H1 (cell line): ENCODE measurements around the gene NFAM1. TPM values are rescaled to one million over a fixed set of nuclear protein-coding genes. Genes with fewer than 3 reads are reported as not detected.

Experiments
- CTCF ChIA-PET: fragments of 300-600 bp; sonication (Branson Sonifier 250); formaldehyde crosslinking; loops from one replicate; lab custom pipeline; 2021; ENCODE audit not compliant: partially characterized antibody; lab: Charles Lee
- POLR2A ChIA-PET: fragments of 300-600 bp; sonication (Branson Sonifier 250); formaldehyde crosslinking; loops from one replicate; lab custom pipeline; 2021; ENCODE audit warnings: inconsistent platforms; ENCODE audit not compliant: partially characterized antibody; lab: Charles Lee
- DNase-seq, 2 experiments: peaks; one replicate each; pipeline versions ENCODE4 v3.0.0 to v3.0.0-alpha.2; 2010 to 2022; ENCODE audit warnings: low spot score in 2 of 2, low read depth in 1 of 2, mixed read lengths in 1 of 2
- FAIRE-seq: peaks from 2 replicates; lab custom pipeline; 2011; peaks lifted over from hg19 to GRCh38; lab: Jason Lieb, UNC
- H2AFZ ChIP-seq: 2 replicates; pipeline ENCODE4 v1.8.1; 2012; ENCODE audit warnings: low read length, inconsistent platforms
- H2AK5ac ChIP-seq: 2 replicates; pipeline ENCODE4 v1.6.1; 2013; ENCODE audit warnings: low read depth, low read length
- H2BK120ac ChIP-seq: replicated peaks from 2 replicates; pipeline ENCODE3; 2013; ENCODE audit warnings: low read depth, low read length, inconsistent platforms
- H2BK12ac ChIP-seq: 2 replicates; pipeline ENCODE4 v1.6.1; 2013; ENCODE audit warnings: low read depth, low read length
- H2BK15ac ChIP-seq: 2 replicates; pipeline ENCODE4 v1.6.1; 2013; ENCODE audit warnings: low read length
- H2BK20ac ChIP-seq: 2 replicates; pipeline ENCODE4 v1.6.1; 2013; ENCODE audit warnings: low read length
- H2BK5ac ChIP-seq: 2 replicates; pipeline ENCODE4 v1.6.1; 2013; ENCODE audit warnings: low read depth, low read length
- H3K14ac ChIP-seq: 2 replicates; pipeline ENCODE4 v1.6.1; 2013; ENCODE audit warnings: inconsistent platforms; ENCODE audit not compliant: insufficient read length
- H3K18ac ChIP-seq: 2 replicates; pipeline ENCODE4 v1.6.1; 2013; ENCODE audit warnings: low read length; ENCODE audit errors: extremely low read depth
- H3K23ac ChIP-seq: 2 replicates; pipeline ENCODE4 v1.6.1; 2013; ENCODE audit warnings: inconsistent platforms; ENCODE audit not compliant: insufficient read length
- H3K23me2 ChIP-seq: 2 replicates; pipeline ENCODE4 v1.6.1; 2013; ENCODE audit warnings: low read depth, low read length
- H3K27ac ChIP-seq: 2 replicates; pipeline ENCODE4 v1.6.1; 2011; ENCODE audit warnings: low read depth, low read length, inconsistent platforms
- H3K27me3 ChIP-seq, 4 experiments: replicated peaks in 1 of 4; 1 replicate in 1 of 4; 2 replicates in 3 of 4; pipeline versions ENCODE4 v1.6.1 to v1.8.1; 2011 to 2013; ENCODE audit warnings: low read length in 3 of 4, mild to moderate bottlenecking in 3 of 4, inconsistent platforms in 2 of 4, mixed read lengths in 2 of 4, moderate library complexity in 1 of 4; ENCODE audit not compliant: control insufficient read depth in 3 of 4, insufficient read depth in 3 of 4; ENCODE audit errors: extremely low read depth in 1 of 4
- H3K36me3 ChIP-seq, 4 experiments: 2 replicates each; pipeline versions ENCODE4 v1.6.1 to v1.8.1; 2011 to 2013; ENCODE audit warnings: mild to moderate bottlenecking in 4 of 4, low read length in 3 of 4, moderate library complexity in 2 of 4, control low read depth in 1 of 4, inconsistent platforms in 1 of 4; ENCODE audit not compliant: insufficient read depth in 4 of 4, control insufficient read depth in 2 of 4
- H3K4ac ChIP-seq: replicated peaks from 2 replicates; pipeline ENCODE3; 2013; ENCODE audit warnings: low read length, low read depth, mixed read lengths, inconsistent platforms; ENCODE audit not compliant: insufficient read length
- H3K4me1 ChIP-seq, 4 experiments: replicated peaks in 1 of 4; 1 replicate in 1 of 4; 2 replicates in 3 of 4; pipeline versions ENCODE4 v1.6.1 to v1.8.1; 2011 to 2013; ENCODE audit warnings: low read length in 3 of 4, inconsistent platforms in 2 of 4, mixed read lengths in 1 of 4; ENCODE audit not compliant: insufficient read depth in 4 of 4, control insufficient read depth in 3 of 4
- H3K4me2 ChIP-seq, 2 experiments: 2 replicates each; pipeline versions ENCODE4 v1.6.1 to v1.8.1; 2011 to 2013; ENCODE audit warnings: low read depth in 2 of 2, low read length in 2 of 2, control low read depth in 1 of 2, inconsistent platforms in 1 of 2, mild to moderate bottlenecking in 1 of 2; ENCODE audit not compliant: insufficient read depth in 1 of 2
- H3K4me3 ChIP-seq, 4 experiments: fragments of 200-600, 300-600 bp in 1 of 4; sonication (generic), shearing (Covaris generic), sonication (Bioruptor Twin) in 1 of 4; 2 replicates each; pipeline versions ENCODE4 v1.5.1 to v1.8.1; 2011 to 2016; ENCODE audit warnings: low read length in 4 of 4, low read depth in 3 of 4, control low read depth in 2 of 4, inconsistent platforms in 2 of 4, mild to moderate bottlenecking in 2 of 4, mixed read lengths in 1 of 4, moderate library complexity in 1 of 4; ENCODE audit not compliant: insufficient read depth in 2 of 4; ENCODE audit errors: extremely low read depth in 1 of 4
- H3K56ac ChIP-seq: replicated peaks from 2 replicates; pipeline ENCODE3; 2013; ENCODE audit warnings: low read depth, mild to moderate bottlenecking, mixed read lengths, low read length, inconsistent platforms; ENCODE audit not compliant: insufficient read length
- H3K79me1 ChIP-seq: 2 replicates; pipeline ENCODE4 v1.6.1; 2013; ENCODE audit warnings: low read depth, low read length, control low read depth
- H3K79me2 ChIP-seq, 2 experiments: 2 replicates each; pipeline versions ENCODE4 v1.6.1 to v1.8.1; 2012 to 2013; ENCODE audit warnings: low read length in 2 of 2, mild to moderate bottlenecking in 2 of 2, inconsistent platforms in 1 of 2; ENCODE audit not compliant: insufficient read depth in 2 of 2, control insufficient read depth in 1 of 2
- H3K9ac ChIP-seq, 4 experiments: replicated peaks in 1 of 4; 1 replicate in 1 of 4; 2 replicates in 3 of 4; pipeline versions ENCODE4 v1.6.1 to v1.8.1; 2011 to 2013; ENCODE audit warnings: low read depth in 3 of 4, low read length in 3 of 4, control low read depth in 2 of 4, mild to moderate bottlenecking in 2 of 4, moderate library complexity in 2 of 4, inconsistent platforms in 1 of 4; ENCODE audit errors: extremely low read depth in 1 of 4
- H3K9me3 ChIP-seq, 2 experiments: 2 replicates each; pipeline versions ENCODE4 v1.6.1 to v1.8.1; 2012 to 2013; ENCODE audit warnings: mild to moderate bottlenecking in 2 of 2, moderate library complexity in 2 of 2, control low read depth in 1 of 2, inconsistent platforms in 1 of 2, low read depth in 1 of 2, low read length in 1 of 2, mixed read lengths in 1 of 2; ENCODE audit not compliant: insufficient read depth in 2 of 2
- H4K20me1 ChIP-seq, 2 experiments: replicated peaks in 1 of 2; 2 replicates each; pipeline versions ENCODE3 to v1.8.1; 2011 to 2013; ENCODE audit warnings: inconsistent platforms in 2 of 2, low read length in 2 of 2, mild to moderate bottlenecking in 1 of 2; ENCODE audit not compliant: insufficient read depth in 2 of 2, control insufficient read depth in 1 of 2
- H4K5ac ChIP-seq: 2 replicates; pipeline ENCODE4 v1.6.1; 2013; ENCODE audit warnings: low read length, low read depth, mixed read lengths, inconsistent platforms; ENCODE audit not compliant: insufficient read length
- H4K8ac ChIP-seq: 2 replicates; pipeline ENCODE4 v1.8.0; 2013; ENCODE audit warnings: mild to moderate bottlenecking, moderate library complexity, low read length, inconsistent platforms; ENCODE audit not compliant: insufficient read depth; ENCODE audit errors: extremely low read depth
- H4K91ac ChIP-seq: replicated peaks from 2 replicates; pipeline ENCODE3; 2013; ENCODE audit warnings: low read length, mixed read lengths, inconsistent platforms; ENCODE audit not compliant: insufficient read length
- CBX5 ChIP-seq: fragments of 300-800, 300-1000 bp; sonication (generic); IDR thresholded peaks from 2 replicates; pipeline ENCODE4 v1.7.1; 2016; ENCODE audit warnings: antibody characterized with exemption, low read length, low read depth
- CREB1 ChIP-seq: IDR thresholded peaks from 2 replicates; pipeline ENCODE4 v1.6.1; 2012; ENCODE audit warnings: inconsistent platforms
- JUND ChIP-seq: IDR thresholded peaks from 2 replicates; pipeline ENCODE4 v1.6.1; 2011; ENCODE audit warnings: mild to moderate bottlenecking, improper control_type of control experiment, low read length
- KDM4A ChIP-seq: IDR thresholded peaks from one replicate; pipeline ENCODE4 v1.7.1; 2012; ENCODE audit warnings: low read depth, mild to moderate bottlenecking, moderate library complexity, low read length, inconsistent platforms; ENCODE audit not compliant: severe bottlenecking
- NANOG ChIP-seq: IDR thresholded peaks from 2 replicates; pipeline ENCODE4 v1.6.1; 2011; ENCODE audit warnings: low read length, low read depth, mild to moderate bottlenecking, inconsistent platforms; ENCODE audit not compliant: insufficient read depth, poor library complexity, severe bottlenecking
- RAD21 ChIP-seq, 2 experiments: IDR thresholded peaks in 1 of 2; conservative IDR thresholded peaks in 1 of 2; 2 replicates each; pipeline ENCODE4 v1.6.1; 2011; ENCODE audit warnings: low read depth in 2 of 2, low read length in 2 of 2, improper control_type of control experiment in 1 of 2, inconsistent platforms in 1 of 2, mild to moderate bottlenecking in 1 of 2, moderate library complexity in 1 of 2
- SIRT6 ChIP-seq: IDR thresholded peaks from one replicate; pipeline ENCODE4 v1.7.1; 2012; ENCODE audit warnings: low read length, inconsistent platforms
- SP1 ChIP-seq: IDR thresholded peaks from 2 replicates; pipeline ENCODE4 v1.6.1; 2011; ENCODE audit warnings: low read depth, low read length
- SP2 ChIP-seq: IDR thresholded peaks from 2 replicates; pipeline ENCODE4 v1.6.1; 2012; ENCODE audit warnings: mild to moderate bottlenecking, low read length, inconsistent platforms
- WGBS, 2 experiments: shearing (Covaris generic) in 1 of 2; methylation state at CpG; one replicate each; pipeline versions ENCODE4 v1.1.6 to v1.1.7; 2013 to 2015; ENCODE audit warnings: low lambda C conversion rate in 2 of 2, mixed read lengths in 2 of 2, inconsistent platforms in 1 of 2, low coverage in 1 of 2, missing lambda C conversion rate in 1 of 2; ENCODE audit not compliant: insufficient replicate concordance in 2 of 2, insufficient coverage in 1 of 2, insufficient read length in 1 of 2; ENCODE audit errors: extremely low coverage in 1 of 2, missing lambda C conversion rate in 1 of 2; 5-methylcytosine and 5-hydroxymethylcytosine counted together
- polyA plus RNA-seq, 7 experiments: library from polyadenylated mRNA; depleted of rRNA in 3 of 7; stranded (reverse) in 5 of 7; unstranded in 2 of 7; fragments of >200 nt in 5 of 7; fragments of 200-250 nt in 2 of 7; gene quantifications; 1 replicate in 5 of 7; 2 replicates in 1 of 7; 4 replicates in 1 of 7; pipeline versions ENCODE4 v1.2.1 to v1.2.3, GENCODE V29; 2011 to 2013; ENCODE audit warnings: missing spikeins in 2 of 7, mixed read lengths in 2 of 7
- total RNA-seq: library from RNA; stranded (reverse); fragmentation: NEBNext Ultra II Directional; extraction: Animal tissue kit (Norgen Biotek cat#: 25700); gene quantifications from 2 replicates; pipeline ENCODE4 v1.2.1, GENCODE V29; 2021
- TF ChIP-seq, protein P1 (sequence below): IDR thresholded peaks from 2 replicates; pipeline ENCODE4 v1.6.1; 2011; ENCODE audit warnings: low read depth, mild to moderate bottlenecking, low read length; ENCODE audit not compliant: insufficient read depth

NFAM1 gene
- total and polyA plus RNA-seq, 2 of the 8 experiments (the other 6 are each of a cell fraction or from before 2014, with no cell fraction given), result 0.62 to 0.73 TPM

GRCh38 chr22:42334875-42335512 lies 97.2 kb downstream of the NFAM1 start:
- 87% methylated on average over 10 of the region's 11 CpGs; no CpG with 5 or more reads in 1 of the 2 experiments for WGBS, 2 experiments
- Histone ChIP-seq H4K20me1 (peaks cover 10 to 21% of the 10 kb centered on the region in 2 experiments), H2BK15ac (no peak overlapping the region), H3K4me3 (no peak overlapping the region), H2BK12ac (no peak overlapping the region), H3K9ac (no peak overlapping the region), H3K23ac (no peak overlapping the region), H3K18ac (no peak overlapping the region), H3K4me1 (peaks cover 0 to 9% (median 3%) of the 10 kb centered on the region in 4 experiments; a peak in 5 of 7 replicates), H3K79me2 (peaks cover 0 to 14% of the 10 kb centered on the region in 2 experiments; a peak in 1 of 4 replicates), H4K5ac (no peak overlapping the region), H3K4me2 (no peak overlapping the region), H2BK120ac (no peak overlapping the region), H3K79me1 (peaks cover 24% of the 10 kb centered on the region), H3K36me3 (no peaks in the 10 kb centered on the region), H3K14ac (no peak overlapping the region), H2AFZ (no peak overlapping the region), H3K27ac (no peak overlapping the region), H4K91ac (no peak overlapping the region), H2BK20ac (no peak overlapping the region), H3K27me3 (peaks cover 0 to 2% (median 0%) of the 10 kb centered on the region in 4 experiments; a peak in 3 of 7 replicates), H2BK5ac (no peak overlapping the region), H2AK5ac (no peak overlapping the region), H3K4ac (no peak overlapping the region), H4K8ac (no peak overlapping the region), H3K56ac (no peak overlapping the region), H3K23me2 (peaks cover 2% of the 10 kb centered on the region; the same call in 1 of the 2 replicates), H3K9me3 (no peaks in the 10 kb centered on the region)
- FAIRE-seq (no peak), DNase-seq (no peak)
- CTCF ChIA-PET, result interaction anchor here (0.6 to 1.4 kb wide), 2 partner anchors 39 to 164 kb away, joined by 3 to 4 read pairs; no protein-coding TSS in a partner anchor
- POLR2A ChIA-PET, result interaction anchor here (1.2 kb wide), 1 partner anchor 11 kb away, joined by 4 read pairs; no protein-coding TSS in a partner anchor
- TF ChIP-seq KDM4A, result no peak
- TF ChIP-seq SP2, result no peak
- TF ChIP-seq SIRT6, result no peak
- no peak for TF ChIP-seq NANOG
- no peak for TF ChIP-seq CREB1
- TF ChIP-seq CBX5, result no peak
- TF ChIP-seq, protein P1, sequence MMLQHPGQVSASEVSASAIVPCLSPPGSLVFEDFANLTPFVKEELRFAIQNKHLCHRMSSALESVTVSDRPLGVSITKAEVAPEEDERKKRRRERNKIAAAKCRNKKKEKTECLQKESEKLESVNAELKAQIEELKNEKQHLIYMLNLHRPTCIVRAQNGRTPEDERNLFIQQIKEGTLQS, result no peak
- TF ChIP-seq RAD21 (IDR thresholded peaks at IDR 0.05 in 1 of 2, conservative IDR thresholded peaks at IDR 0.05 in 1 of 2; ENCODE audit: low read depth in 2 of 2, low read length in 2 of 2), result no peak
- TF ChIP-seq SP1, result no peak
- TF ChIP-seq JUND, result no peak
